GM23338 (cell line): ENCODE measurements around the gene CDR2L. TPM values are rescaled to one million over a fixed set of nuclear protein-coding genes. Genes with fewer than 3 reads are reported as not detected.

Source experiments
- ATAC-seq: fragments of 200-7000 bp; cut with Tn5 transposase; 3 replicates; pipeline ENCODE4 v1.9.1; 2020
- DNase-seq: peaks from one replicate; pipeline ENCODE4 v3.0.0-alpha.2; 2015; ENCODE audit warnings: low spot score
- H2AFZ ChIP-seq: fragments of 200-600 bp; sonication (generic); 2 replicates; pipeline ENCODE4 v1.8.0; 2016; ENCODE audit warnings: antibody characterized with exemption, mild to moderate bottlenecking, moderate library complexity
- H3F3A ChIP-seq: fragments of 200-600 bp; sonication (generic); replicated peaks from 2 replicates; pipeline ENCODE4 v1.8.0; 2017; ENCODE audit warnings: antibody characterized with exemption, mixed run types, low read depth
- H3K27ac ChIP-seq: fragments of 200-600 bp; sonication (generic); 2 replicates; pipeline ENCODE4 v1.6.1; 2016; ENCODE audit warnings: low read depth
- H3K27me3 ChIP-seq: fragments of 200-600 bp; sonication (generic); 2 replicates; pipeline ENCODE4 v1.8.0; 2016; ENCODE audit warnings: mild to moderate bottlenecking, mixed run types, moderate library complexity; ENCODE audit not compliant: insufficient read depth
- H3K36me3 ChIP-seq: fragments of 200-600 bp; sonication (generic); 2 replicates; pipeline ENCODE4 v1.8.0; 2016; ENCODE audit warnings: mild to moderate bottlenecking; ENCODE audit not compliant: insufficient read depth
- H3K4me1 ChIP-seq: fragments of 200-600 bp; sonication (generic); 2 replicates; pipeline ENCODE4 v1.8.0; 2016; ENCODE audit warnings: mild to moderate bottlenecking, moderate library complexity; ENCODE audit not compliant: insufficient read depth
- H3K4me2 ChIP-seq: fragments of 200-600 bp; sonication (generic); 2 replicates; pipeline ENCODE4 v1.7.1; 2017; ENCODE audit warnings: mixed run types
- H3K4me3 ChIP-seq: fragments of 200-600 bp; sonication (generic); 2 replicates; pipeline ENCODE4 v1.6.1; 2016; ENCODE audit warnings: mixed run types
- H3K79me2 ChIP-seq: fragments of 200-600 bp; sonication (generic); replicated peaks from 2 replicates; pipeline ENCODE4 v1.8.0; 2017; ENCODE audit warnings: mild to moderate bottlenecking; ENCODE audit not compliant: insufficient read depth
- H3K9me2 ChIP-seq: fragments of 200-600 bp; sonication (generic); 2 replicates; pipeline ENCODE4 v1.8.0; 2017; ENCODE audit not compliant: insufficient read depth
- H4K20me1 ChIP-seq: fragments of 200-600 bp; sonication (generic); replicated peaks from 2 replicates; pipeline ENCODE4 v1.8.0; 2017; ENCODE audit warnings: mild to moderate bottlenecking; ENCODE audit not compliant: insufficient read depth
- H3K27ac Mint-ChIP-seq: 2 replicates; pipeline ENCODE4 v1.8.0; 2020; ENCODE audit warnings: inconsistent platforms, mild to moderate bottlenecking, moderate library complexity, mixed read lengths
- H3K27me3 Mint-ChIP-seq: 3 replicates; pipeline ENCODE4 v1.8.0; 2022; ENCODE audit warnings: low read depth, mild to moderate bottlenecking, moderate library complexity, mixed read lengths, inconsistent platforms; ENCODE audit not compliant: insufficient read depth, poor library complexity
- H3K36me3 Mint-ChIP-seq: 3 replicates; pipeline ENCODE4 v1.8.0; 2021; ENCODE audit warnings: low read depth, mild to moderate bottlenecking, inconsistent platforms, moderate library complexity, mixed read lengths
- H3K4me1 Mint-ChIP-seq: 3 replicates; pipeline ENCODE4 v1.8.0; 2020; ENCODE audit warnings: mild to moderate bottlenecking, inconsistent platforms, mixed read lengths
- H3K4me3 Mint-ChIP-seq: 3 replicates; pipeline ENCODE4 v1.8.0; 2021; ENCODE audit warnings: moderate library complexity, mild to moderate bottlenecking, inconsistent platforms, mixed read lengths
- H3K9me3 Mint-ChIP-seq: 3 replicates; pipeline ENCODE4 v1.8.0; 2020; ENCODE audit warnings: moderate library complexity, mild to moderate bottlenecking, inconsistent platforms, mixed read lengths
- CTCF ChIP-seq, 2 experiments: fragments of 200-600 bp in 1 of 2; sonication (generic) in 1 of 2; conservative IDR thresholded peaks; 2 replicates each; pipeline versions ENCODE4 v1.5.1 to v1.6.1; 2016 to 2017; ENCODE audit warnings: antibody characterized with exemption in 2 of 2, low read depth in 2 of 2, mild to moderate bottlenecking in 2 of 2, moderate library complexity in 1 of 2
- ETS1 ChIP-seq: IDR thresholded peaks from 2 replicates; pipeline ENCODE4 v1.6.1; 2016; ENCODE audit warnings: antibody characterized with exemption
- EZH2 ChIP-seq: fragments of 200-600 bp; sonication (generic); IDR thresholded peaks from one replicate; pipeline ENCODE4 v1.8.0; 2017; ENCODE audit warnings: antibody characterized with exemption, mild to moderate bottlenecking, low read depth; ENCODE audit not compliant: unreplicated experiment
- EZH2phosphoT487 ChIP-seq: fragments of 200-600 bp; sonication (generic); IDR thresholded peaks from one replicate; pipeline ENCODE4 v1.8.1; 2018; ENCODE audit warnings: antibody characterized with exemption; ENCODE audit not compliant: unreplicated experiment
- POLR2AphosphoS5 ChIP-seq: IDR thresholded peaks from 2 replicates; pipeline ENCODE4 v1.6.1; 2016; ENCODE audit warnings: antibody characterized with exemption, low read depth
- REST ChIP-seq: IDR thresholded peaks from one replicate; pipeline ENCODE4 v1.6.1; 2018; ENCODE audit warnings: antibody characterized with exemption; ENCODE audit not compliant: unreplicated experiment
- polyA plus RNA-seq: library from polyadenylated mRNA; unstranded; fragments of >200 nt; fragmentation: Nextera tagmentation; extraction: Ambion mirVana; gene quantifications from 2 replicates; pipeline ENCODE4 v1.2.1, GENCODE V29; 2016
- total RNA-seq: library from RNA; depleted of rRNA; stranded (reverse); fragments of >200 nt; shearing (Covaris generic); gene quantifications from 2 replicates; pipeline ENCODE4 v1.2.3, GENCODE V29; 2014

CDR2L gene
- total and polyA plus RNA-seq, 2 experiments from 2014 or later: 17.7 to 35.8 TPM

GRCh38 chr17:74987909-74988711, 678 bp downstream of the CDR2L start:
- Mint-ChIP-seq H3K9me3 (no peaks in the 10 kb centered on the region), H3K27me3 (peaks cover 15% of the 10 kb centered on the region), H3K27ac (0 out of 2 replicates have a peak overlapping the region, but pooled peaks have one; percentile 44), H3K36me3 (no peaks in the 10 kb centered on the region), H3K4me3 (peak overlapping the region; percentile 85), H3K4me1 (peaks cover 10% of the 10 kb centered on the region)
- H3K79me2 ChIP-seq: peaks cover 21% of the 10 kb centered on the region
- peaks cover 16% of the 10 kb centered on the region; the same call in 1 of the 2 replicates for H4K20me1 ChIP-seq
- H2AFZ ChIP-seq: peak overlapping the region; percentile 58; the same call in 1 of the 2 replicates
- H3K4me2 ChIP-seq: peak overlapping the region; percentile 100
- H3K9me2 ChIP-seq: no peaks in the 10 kb centered on the region
- H3K4me1 ChIP-seq: peaks cover 9% of the 10 kb centered on the region
- H3K36me3 ChIP-seq: no peaks in the 10 kb centered on the region
- H3K27me3 ChIP-seq: no peaks in the 10 kb centered on the region
- TF ChIP-seq ETS1 (no peak), EZH2phosphoT487 (no peak), POLR2AphosphoS5 (no peak), EZH2 (no peak), CTCF (conservative IDR thresholded peaks at IDR 0.05; ENCODE audit: low read depth in 2 of 2) (peak; percentile 32 to 48), REST (no peak)
- H3K4me3 ChIP-seq: peak overlapping the region; percentile 92
- ATAC-seq (peak; percentile 63), DNase-seq (peak; percentile 85)
- H3F3A ChIP-seq: peaks cover 2% of the 10 kb centered on the region; the same call in 1 of the 2 replicates
- H3K27ac ChIP-seq: peak overlapping the region; percentile 81; the same call in 1 of the 2 replicates
